Stimulated activated CD4-positive, alpha-beta T cell treated with anti-CD3 and anti-CD28 coated beads, TNF-alpha, amount 100 ng/mL, for 24 hours (primary cell): Measurements from ENCODE around the gene NOS1.

Experiments
- DNase-seq, 3 experiments: peaks; one replicate each; pipeline ENCODE4 v3.0.0-alpha.2; 2020; ENCODE audit warnings: low read depth in 3 of 3

Gene NOS1

GRCh38 chr12:117178301-117178700, 183.1 kb downstream of the NOS1 start:
- DNase-seq: no peak

- DNase-seq: no peak
These were observed 189.3 kb downstream of the NOS1 start for GRCh38 chr12:117172168-117172567.

DNA sequence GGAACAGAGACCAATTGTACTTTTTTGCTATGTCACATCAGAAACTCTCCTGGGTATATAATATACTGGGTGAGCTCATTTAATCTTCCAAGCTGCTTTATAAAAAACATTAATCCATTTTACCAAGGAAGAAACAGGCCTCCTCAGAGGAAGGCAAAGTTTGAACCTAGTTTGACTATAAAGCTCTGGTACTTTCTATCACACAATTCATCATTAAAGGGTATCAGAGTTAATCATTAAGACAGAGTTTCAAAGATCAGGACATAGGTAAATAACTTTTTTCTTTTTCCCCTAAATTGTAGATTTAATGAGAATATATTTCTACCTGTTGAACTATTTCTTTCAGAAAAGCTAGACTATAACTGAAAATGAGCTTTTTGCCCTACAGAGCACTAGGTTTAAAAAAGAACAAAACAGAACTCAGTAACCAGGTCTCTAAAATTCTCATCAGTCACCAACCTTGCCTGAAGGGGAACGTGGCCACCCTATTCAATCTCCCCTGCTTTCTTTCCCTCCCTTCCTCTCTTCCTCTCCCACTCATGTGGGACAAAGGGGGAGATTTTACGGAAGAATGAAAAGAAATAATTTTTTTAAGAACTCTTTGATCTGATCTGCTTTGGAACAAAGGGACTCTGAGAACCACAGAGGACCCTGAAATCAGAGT, 189.8 kb downstream of the NOS1 start:
- no peak for DNase-seq

- DNase-seq: no peak
These were observed 191.9 kb downstream of the NOS1 start for GRCh38 chr12:117169548-117169947.

- DNase-seq: no peak
These were observed 192.4 kb downstream of the NOS1 start for GRCh38 chr12:117168976-117169375.

DNA sequence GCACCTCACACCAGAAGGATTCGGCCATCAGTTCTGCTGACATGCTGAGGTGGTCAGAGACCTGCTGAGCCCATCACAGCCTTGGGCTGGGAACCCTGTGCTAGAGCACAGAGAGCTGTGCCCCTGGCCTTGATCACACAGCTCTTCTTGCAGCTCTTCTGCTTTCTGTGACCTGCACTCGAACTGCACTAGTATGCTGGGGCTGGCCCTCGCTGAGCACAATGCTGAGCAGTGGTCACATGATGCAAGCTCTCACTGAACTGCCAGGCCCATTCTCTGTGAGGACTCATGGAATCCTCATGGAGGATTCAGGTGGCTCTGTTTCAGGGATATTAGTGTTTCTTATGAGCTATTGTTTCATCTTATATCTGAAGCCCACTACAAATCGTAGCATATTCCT, 193.7 kb downstream of the NOS1 start:
- DNase-seq: no peak

DNA sequence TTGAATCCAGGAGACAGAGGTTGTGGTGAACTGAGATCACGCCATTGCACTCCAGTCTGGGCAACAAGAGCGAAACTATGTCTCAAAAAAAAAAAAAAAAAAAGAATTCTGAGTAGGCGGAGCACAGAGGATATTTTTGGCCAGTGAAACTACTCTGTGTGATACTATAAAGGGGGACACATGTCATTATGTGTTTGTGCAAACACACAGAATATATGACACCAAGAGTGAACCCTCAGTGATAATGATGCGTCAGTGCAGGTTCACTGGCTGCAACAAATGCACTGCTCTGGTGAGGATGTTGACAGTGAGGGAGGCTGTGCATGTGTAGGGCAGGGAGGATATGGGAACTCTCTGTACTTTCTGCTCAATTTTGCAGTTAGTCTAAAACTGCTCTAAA, 195.3 kb downstream of the NOS1 start:
- DNase-seq: no peak

GRCh38 chr12:117165342-117165741, 196.1 kb downstream of the NOS1 start:
- no peak for DNase-seq

DNA sequence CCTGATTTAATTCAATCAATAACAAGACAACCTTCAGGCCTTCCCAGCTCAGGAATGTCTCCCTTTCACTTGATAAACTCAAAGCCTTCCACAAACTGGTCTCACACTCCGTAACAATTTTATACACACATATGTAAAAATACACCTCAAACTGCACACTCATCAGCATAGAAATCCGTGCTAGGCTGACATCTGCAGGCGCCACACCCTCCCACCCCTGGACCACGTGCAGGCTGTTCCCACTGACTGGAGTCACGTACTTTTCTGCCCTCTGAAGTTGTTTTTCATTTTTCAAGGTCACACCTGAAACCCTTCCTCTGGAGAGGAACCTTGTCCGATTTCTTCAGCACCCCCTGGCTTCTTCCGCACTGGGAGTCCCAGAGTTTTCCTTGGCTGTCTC, 198.8 kb downstream of the NOS1 start:
- no peak for DNase-seq

- no peak for DNase-seq
These were observed 199.3 kb downstream of the NOS1 start for GRCh38 chr12:117162167-117162539.

DNA sequence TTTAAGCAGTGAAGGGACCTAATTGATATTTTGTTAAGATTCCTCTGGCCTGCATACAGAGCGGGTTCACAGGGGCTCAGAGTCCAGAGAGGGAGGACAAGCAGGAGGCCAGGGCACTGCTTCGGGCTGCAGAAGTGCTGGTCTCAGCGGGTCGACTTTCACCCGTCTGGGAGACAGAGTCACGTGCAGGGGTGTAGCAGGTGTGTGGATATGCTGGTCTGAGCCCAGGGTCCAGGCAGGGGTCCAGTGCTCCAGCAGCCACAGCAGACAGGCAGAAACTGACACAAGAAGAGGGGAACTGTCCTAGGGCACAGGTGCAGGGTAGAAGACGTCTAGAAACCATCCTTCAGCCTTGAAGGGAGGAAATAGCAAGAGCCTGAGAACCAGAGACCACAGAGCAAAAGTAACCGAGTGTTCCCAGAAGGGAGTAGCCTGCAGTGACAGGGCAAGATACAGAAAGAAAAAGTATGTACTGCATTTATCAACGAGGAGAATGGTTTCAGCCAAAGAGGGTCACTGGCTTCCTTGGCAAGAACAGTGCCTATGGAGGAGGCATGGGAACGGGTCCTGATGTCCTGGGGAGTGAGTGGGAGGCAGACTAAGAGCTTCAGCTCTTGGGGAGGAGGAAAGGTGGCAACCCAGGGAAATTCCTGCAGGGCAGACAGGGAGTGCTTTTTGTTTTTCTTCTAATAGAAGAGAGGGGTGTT, 199.8 kb downstream of the NOS1 start:
- no peak for DNase-seq

- no peak for DNase-seq
These were observed 201.8 kb downstream of the NOS1 start for GRCh38 chr12:117159674-117160073.

DNA sequence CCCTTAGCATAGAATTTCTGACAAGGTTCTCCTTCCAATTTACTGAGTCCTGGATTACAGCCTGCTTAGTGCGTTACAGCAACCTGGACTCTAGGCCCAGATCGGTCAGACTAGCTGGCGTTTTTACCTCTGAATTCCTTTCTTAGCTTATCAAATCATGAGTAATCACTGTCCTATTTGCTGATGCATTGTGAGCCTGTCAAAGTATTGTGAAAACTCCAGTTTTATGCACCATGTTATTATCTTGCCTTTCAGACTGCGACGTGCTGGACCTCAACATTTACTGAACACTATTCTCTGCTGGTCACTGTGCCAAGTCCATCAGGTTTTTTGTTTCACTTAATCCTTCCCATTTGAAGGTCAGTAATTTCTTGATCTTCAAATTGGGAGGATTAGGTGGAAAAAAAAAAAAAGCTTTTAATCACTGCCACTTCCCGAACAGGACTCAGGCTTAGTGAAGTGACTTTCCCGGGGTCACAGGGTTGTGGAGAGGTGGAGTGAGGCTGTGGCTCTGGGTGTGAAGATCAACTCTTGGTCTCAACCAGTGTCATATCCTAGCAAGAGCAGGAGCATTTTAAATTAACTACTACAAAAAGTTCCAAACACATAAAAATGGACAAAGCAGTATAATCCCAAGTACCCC, 202.4 kb downstream of the NOS1 start:
- DNase-seq: no peak
